Superior temporal gyrus (tissue), 1 donor: ENCODE data around the gene USP36.
"Not testable (repeated sequence)": the region's sequence is repeated elsewhere in the genome, so short reads cannot be mapped to it uniquely, and the experiment has no call there.

Source experiments
- DNase-seq: peaks from one replicate; pipeline ENCODE4 v3.0.0-alpha.2; 2016; ENCODE audit errors: extremely low spot score

The USP36 gene

DNA sequence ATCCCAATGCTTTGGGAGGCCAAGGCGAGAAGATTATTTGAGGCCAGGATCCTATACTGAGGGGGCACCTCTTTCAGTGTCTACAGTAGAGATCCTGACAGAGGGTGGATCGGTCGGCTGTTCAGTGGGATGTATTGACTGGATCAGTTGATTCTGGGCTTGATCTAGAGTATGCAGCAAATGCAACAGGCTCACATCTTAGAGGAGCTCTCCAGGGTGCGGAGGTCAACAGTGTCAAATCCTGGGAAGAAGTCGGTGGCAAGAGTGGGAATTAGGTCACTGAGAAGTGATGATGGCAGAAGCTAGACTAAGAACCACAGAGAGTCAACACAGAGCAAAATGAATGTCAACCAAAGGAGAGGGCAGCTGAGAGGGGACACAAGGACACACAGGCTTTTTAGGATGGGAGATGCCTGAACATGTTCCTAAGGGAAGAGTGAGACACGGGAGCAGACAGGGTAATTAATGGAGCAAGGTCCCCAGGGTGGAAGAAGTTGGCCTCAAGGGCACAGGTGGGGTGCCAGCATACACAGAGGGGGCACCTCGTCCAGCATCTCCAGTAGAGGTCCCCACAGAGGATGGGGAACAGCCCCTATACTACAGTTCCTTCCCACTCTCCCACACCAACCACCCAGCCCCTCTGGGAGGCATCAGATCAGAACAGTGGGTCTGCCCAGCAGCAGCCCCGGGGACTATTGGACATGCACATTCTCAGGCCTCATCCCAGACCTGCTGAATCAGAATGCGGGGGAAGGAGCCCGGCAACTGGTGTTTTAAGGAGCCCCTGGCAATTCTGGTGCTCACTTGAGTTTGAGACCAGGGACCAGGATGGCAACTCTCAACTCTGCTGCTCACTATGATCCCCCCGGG is 48.5 kb downstream of the USP36 start:
- no peak for DNase-seq

DNA sequence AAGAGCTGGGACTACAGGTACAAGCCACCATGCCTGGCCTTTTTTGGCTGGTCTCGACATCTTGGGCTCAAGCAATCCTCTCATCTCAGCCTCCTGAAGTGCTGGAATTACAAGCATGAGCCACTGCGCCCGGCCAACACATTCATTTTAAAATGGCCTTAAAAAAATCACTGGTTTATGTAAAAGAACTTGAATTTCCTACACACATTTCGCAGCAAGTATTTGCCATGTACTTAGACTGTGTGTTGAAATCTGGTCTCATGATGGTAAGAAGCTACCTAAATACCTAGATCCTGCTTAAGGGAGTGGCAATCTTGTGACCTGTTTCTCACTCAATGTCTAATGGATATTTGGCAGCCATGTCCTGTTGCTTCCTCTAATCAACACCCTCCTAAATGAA is 50.1 kb downstream of the USP36 start:
- no peak for DNase-seq

DNA sequence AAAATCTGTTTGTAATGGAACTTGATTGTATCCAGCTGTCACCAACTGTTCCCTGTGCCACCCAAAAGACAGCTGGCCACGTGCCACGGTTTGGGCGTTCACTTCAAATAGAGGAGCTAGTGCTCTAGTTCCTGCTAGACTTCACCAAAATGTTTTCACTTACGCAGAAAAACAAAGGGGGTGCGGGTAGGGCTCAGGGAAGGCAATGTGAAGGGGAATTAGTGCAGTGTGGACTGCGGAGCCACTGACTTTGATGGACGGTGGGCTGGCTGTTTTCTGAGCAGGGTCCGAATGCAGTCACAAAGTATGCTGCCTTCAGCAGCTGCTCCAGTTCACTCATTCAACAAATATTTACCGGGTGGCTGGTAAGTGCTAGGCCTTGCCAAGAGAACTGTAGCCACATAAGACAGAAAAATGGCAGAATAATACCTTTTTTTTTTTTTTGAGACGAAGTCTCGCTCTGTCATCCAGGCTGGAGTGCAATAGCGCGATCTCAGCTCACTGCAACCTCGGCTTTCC is 50.9 kb downstream of the USP36 start:
- peak; percentile 66 for DNase-seq

GRCh38 chr17:78789149-78789662 is 51.4 kb downstream of the USP36 start:
- no peak for DNase-seq

DNA sequence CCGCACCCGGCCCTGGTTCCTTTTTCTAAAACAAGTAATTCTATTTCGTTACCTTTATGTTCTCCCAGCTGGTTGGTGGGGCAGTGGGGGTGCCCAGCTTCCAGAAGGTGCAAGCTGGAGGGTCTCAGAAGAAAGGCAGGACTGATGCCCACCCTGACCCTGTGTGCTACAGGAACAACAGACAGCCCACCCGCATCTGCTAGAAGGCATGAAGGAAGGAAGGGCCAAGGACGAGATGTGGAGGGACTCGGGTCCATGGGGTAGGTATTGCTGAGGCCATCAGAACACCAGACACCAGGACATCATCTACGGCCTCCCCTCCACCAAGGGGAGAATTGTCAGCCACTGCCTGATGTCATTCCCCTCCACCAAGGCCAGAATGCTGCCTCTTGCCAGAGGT is 52.2 kb downstream of the USP36 start:
- no peak for DNase-seq

- no peak for DNase-seq
Measured at GRCh38 chr17:78787444-78787843, 53.2 kb downstream of the USP36 start.

GRCh38 chr17:78785663-78786057 is 55.0 kb downstream of the USP36 start:
- DNase-seq, result no peak

- no peak for DNase-seq
Measured at GRCh38 chr17:78785011-78785662, 55.5 kb downstream of the USP36 start.

GRCh38 chr17:78784352-78784751 is 56.3 kb downstream of the USP36 start:
- peak; percentile 6 for DNase-seq

DNA sequence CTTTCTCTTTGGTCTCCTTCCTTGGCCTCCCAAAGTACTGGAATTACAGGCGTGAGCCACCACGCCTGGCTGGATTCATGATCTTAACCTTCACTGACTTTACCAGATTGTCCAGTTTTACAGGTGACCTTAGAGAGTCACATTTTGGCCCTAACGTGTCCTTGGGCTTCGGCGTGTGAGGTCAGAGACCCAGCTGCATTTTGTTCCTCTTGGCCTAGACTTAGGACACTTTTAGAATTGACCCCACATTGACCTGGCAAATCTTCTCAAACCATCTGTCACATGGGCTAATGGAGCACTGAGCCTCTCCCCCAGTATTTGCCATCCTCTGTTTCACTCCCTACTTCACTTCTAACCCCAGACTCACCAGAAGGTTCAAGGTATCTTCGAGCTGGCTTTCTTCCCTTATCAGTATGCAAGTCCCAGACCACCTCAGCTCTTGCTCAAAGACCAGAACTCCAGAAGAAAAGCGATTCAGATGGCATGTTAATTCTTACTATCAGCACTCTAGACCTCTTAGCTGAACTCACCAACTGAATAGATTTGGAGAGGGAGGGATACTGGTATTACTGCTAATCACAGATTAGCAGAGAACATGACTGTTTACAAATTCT is 56.8 kb downstream of the USP36 start:
- DNase-seq, result peak; percentile 11

GRCh38 chr17:78781893-78782304 is 58.7 kb downstream of the USP36 start, which contains the start of gene CYTH1:
CYTH1 (minus strand) TSS chr17:78782273; CDS start chr17:78782223, 50 bp downstream.
- DNase-seq, result no peak

DNA sequence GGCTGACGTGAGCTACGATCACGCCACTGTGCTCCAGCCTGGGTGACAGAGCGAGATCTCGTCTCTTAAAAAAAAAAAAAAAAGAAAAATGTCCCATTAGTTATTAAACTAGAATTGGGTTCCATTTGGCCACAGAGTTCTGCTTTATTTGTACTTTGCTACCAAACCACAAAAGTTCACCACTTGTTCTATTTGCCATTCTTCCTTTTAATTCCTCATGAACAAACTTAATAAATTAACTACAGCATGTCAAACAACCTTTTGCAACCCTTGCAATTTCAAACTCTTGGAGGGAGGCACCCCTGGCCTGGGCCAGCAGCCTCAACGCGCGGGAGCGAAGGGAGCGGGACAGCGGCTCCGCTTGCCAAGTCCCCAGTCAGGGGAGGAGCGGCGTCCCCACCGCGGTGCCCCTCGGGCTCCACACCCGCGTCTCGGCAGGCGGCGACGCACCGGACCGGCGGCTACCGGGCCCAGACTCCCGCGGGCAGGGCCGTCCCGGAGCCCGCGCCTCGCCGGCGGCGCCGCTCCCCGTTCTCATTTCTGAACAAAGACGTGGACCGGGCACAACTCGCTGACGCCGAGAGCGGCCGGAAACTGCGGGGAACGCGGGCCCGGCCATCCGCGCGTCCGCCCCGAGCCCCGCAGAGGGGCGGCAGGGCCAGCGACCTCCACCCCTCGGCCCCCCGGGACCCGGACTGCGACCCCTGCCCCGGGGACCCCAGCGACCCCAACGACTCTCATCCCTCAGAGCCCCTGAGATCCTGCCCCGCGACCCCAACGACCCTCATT is 59.3 kb downstream of the USP36 start:
- peak; percentile 38 for DNase-seq

GRCh38 chr17:78780335-78780734 is 60.3 kb downstream of the USP36 start:
- DNase-seq, result peak; percentile 4

DNA sequence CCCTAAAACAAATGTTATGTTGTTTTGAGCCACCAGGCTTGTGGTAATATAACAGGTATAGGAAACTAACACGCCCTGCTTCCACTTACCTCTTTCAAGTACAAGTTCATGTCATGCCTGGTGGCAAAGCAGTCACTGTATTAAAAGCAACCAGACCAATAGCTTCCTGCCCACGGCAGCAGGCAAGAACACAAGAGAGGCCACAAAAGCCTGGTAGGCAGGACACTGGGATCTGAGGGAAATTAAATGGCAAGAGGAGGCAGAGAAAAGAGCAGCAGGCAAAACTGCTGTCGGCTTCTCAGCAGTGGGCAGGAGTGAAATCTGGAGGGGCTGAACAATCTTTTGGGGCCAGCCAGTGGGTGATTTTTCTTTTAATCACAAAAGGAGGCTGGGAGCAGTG is 60.8 kb downstream of the USP36 start:
- DNase-seq, result peak; percentile 21

DNA sequence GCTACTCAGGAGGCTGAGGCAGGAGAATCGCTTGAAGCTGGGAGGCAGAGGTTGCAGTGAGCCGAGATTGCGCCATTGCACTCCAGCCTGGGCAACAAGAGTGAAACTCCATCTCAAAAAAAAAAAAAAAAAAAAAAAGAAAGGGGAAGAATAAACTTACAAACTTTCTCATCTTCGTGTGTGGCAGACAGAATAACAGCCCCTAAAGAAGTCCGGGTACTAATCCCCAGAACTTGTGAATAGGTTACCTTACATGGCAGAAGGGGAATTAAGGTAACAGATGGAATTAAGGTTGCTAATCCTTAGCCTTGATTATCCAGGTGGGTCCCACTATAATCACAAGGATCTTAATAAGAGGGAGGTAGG is 61.3 kb downstream of the USP36 start:
- DNase-seq, result not testable (repeated sequence)

- no peak for DNase-seq
Measured at GRCh38 chr17:78777881-78778280, 62.7 kb downstream of the USP36 start.

DNA sequence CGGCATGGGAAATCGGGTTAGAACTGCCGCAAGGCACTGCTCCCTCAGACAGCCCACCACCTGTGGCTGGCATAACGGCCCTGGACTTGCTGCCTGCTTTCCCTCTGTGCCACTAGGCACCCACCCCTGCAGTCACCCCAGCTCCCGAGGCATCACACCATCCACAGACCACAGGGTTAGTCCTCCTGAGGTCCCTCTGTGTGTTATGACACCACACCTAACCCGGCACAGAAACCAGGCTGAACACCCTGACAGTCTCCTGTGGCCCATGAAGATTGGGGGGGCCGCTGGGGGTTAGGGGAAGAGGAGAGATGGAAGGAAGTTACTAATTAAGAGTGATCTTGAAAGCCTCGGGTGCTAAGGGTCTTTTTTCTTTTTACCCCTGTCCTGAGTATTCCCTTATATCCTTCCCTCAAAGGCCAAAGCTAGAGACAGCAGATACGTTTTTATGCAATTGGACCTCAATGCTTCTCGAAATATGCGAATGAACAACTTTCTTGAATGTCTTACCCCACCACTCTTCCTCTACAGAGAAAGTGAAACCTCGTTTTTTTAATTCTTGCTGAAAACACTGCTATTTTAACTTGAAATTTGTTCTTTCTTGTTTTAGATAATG is 65.5 kb downstream of the USP36 start:
- DNase-seq, result peak; percentile 11

GRCh38 chr17:78774453-78774852 is 66.2 kb downstream of the USP36 start:
- DNase-seq, result no peak

GRCh38 chr17:78771758-78772382 is 68.7 kb downstream of the USP36 start:
- no peak for DNase-seq

DNA sequence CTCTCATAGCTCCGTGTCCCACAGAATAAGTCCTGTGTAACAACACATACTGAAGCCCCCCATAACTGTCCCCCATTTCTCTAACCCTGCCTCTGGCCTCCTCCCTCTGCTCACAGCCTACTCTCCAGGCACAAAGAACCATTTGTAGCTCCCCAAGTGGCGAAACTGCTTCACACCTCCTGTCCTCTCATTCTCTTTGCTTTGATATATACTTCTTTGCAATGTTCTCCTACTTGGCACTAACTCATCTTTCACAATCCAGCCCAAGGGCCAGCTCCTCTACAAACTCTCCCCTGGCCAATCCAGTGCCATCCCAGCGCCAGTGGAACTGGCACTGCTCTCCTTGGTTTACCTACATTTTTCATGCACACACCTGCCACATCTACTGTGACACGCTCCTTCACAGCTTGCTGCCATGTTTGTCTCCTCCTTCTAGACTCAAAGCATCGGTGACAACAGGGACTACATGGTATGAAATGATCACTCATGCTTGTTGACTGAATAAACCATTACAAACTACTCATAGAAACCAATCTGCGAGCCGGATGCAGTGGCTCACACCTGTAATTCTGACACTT is 71.3 kb downstream of the USP36 start:
- no peak for DNase-seq
